Motor neuron (in vitro differentiated cells): ENCODE measurements around the gene SLC25A31. TPM values are rescaled to one million over a fixed set of nuclear protein-coding genes. Genes with fewer than 3 reads are reported as not detected.

ENCODE experiments used
- ATAC-seq, 8 experiments: fragments of 200-7000 bp; cut with Tn5 transposase; replicated peaks in 6 of 8; 2 replicates each; pipeline ENCODE4 v1.8.0; 2021; ENCODE audit warnings: mild to moderate bottlenecking in 8 of 8, moderate library complexity in 8 of 8
- H3K27ac ChIP-seq, 2 donors: fragments of 250-450 bp; sonication (Bioruptor Pico); 2 replicates each; pipeline ENCODE4 v1.9.0; 2021; ENCODE audit warnings: antibody characterized with exemption in 2 of 2, mild to moderate bottlenecking in 2 of 2, moderate library complexity in 1 of 2
- H3K4me1 ChIP-seq, 2 donors: fragments of 250-450 bp; sonication (Bioruptor Pico); replicated peaks in 1 of 2; 2 replicates each; pipeline ENCODE4 v1.6.1; 2021; ENCODE audit warnings: antibody characterized with exemption in 2 of 2, mild to moderate bottlenecking in 2 of 2, moderate library complexity in 1 of 2
- H3K4me3 ChIP-seq, 5 donors: fragments of 250-450 bp; sonication (Bioruptor Pico); 2 replicates each; pipeline ENCODE4 v1.9.0; 2021; ENCODE audit warnings: antibody characterized with exemption in 5 of 5, mild to moderate bottlenecking in 5 of 5, moderate library complexity in 4 of 5
- WGBS, 10 experiments: fragments of 450-650 bp; shearing (Covaris generic); methylation state at CpG; one replicate each; pipeline ENCODE4 v1.0.0; 2022; 5-methylcytosine and 5-hydroxymethylcytosine counted together
- in situ Hi-C, 9 experiments: fragments of 400-800 bp; cut with MboI; loops; one replicate each; pipeline ENCODE4 v1.15.0; 2021; ENCODE audit warnings: low sequenced_read_pairs in 9 of 9, low pct_unique_long_range_greater_than_20kb in 2 of 9; ENCODE audit not compliant: unreplicated experiment in 9 of 9
- total RNA-seq, 8 experiments: library from RNA; unstranded; fragments of 300-600 nt; gene quantifications; 2 replicates each; pipeline versions ENCODE4 v1.2.3 to v1.2.4, GENCODE V29; 2022

Gene SLC25A31
- not detected for total RNA-seq

DNA sequence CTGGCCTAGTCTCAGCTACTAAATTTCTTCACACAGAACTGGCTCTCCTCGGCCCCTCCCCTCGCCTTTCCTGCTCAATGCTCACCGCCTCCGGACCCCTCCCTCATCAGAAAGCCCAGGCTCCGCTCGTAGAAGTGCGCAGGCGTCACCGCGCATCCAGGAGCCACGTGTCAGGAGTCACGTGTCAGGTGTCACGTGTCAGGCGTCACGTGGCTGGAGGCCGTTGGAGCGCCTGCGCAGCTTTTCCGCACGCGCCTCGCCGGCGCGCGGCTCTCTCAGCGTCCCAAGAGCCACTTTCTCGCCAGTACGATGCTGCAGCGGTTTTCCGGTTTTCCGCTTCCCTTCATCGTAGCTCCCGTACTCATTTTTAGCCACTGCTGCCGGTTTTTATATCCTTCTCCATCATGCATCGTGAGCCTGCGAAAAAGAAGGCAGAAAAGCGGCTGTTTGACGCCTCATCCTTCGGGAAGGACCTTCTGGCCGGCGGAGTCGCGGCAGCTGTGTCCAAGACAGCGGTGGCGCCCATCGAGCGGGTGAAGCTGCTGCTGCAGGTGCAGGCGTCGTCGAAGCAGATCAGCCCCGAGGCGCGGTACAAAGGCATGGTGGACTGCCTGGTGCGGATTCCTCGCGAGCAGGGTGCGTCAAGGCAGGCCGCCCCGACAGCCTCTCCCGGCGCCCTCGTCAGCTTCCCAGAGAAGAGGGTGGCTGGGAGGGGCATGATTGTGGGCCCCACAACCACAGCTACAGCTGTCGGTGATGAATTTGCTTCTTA, at the start of gene SLC25A31:
Gene SLC25A31, plus strand, starts transcription at position 259 of the 772 bp plus-strand sequence. Its CDS starts 146 bp downstream, at position 405.
- in situ Hi-C loops = loop anchor here in 2 of 9 experiments (25.0 kb wide), 1 partner anchor 118 kb away; no protein-coding TSS in a partner anchor
- ATAC-seq = no peak
- H3K27ac ChIP-seq = no peak within 1 kb of the TSS
- 89 to 98% (median 96%) methylated on average over 5 to 44 of the region's 64 CpGs; no CpG with 5 or more reads in 3 of the 10 experiments for WGBS, 10 experiments
- no peak within 1 kb of the TSS for H3K4me3 ChIP-seq
- no peaks in the 10 kb centered on the region for H3K4me1 ChIP-seq

DNA sequence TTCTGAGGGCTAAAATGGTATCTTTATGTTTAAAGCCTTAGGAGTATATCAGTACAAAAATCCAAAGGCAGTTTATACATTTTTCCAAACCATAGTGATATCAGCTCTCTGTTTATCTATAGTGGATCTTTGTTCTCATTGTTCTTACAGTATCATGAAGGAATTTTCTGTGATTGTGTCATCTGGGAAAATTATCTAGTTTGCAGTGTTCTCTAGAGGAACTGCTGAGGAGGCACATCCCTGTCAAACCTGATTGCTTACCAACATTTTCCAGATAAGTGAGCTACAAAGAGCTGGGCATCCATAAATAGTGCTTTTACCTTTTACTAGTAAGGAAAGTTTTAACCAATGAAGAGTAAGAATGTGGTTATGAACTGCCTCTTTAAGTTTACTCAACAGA, 44.9 kb upstream of the SLC25A31 start:
- ATAC-seq = no peak
- Histone ChIP-seq H3K4me3 (no peak overlapping the region), H3K4me1 (no peaks in the 10 kb centered on the region), H3K27ac (no peak overlapping the region)
- in situ Hi-C loops = no loop called here

DNA sequence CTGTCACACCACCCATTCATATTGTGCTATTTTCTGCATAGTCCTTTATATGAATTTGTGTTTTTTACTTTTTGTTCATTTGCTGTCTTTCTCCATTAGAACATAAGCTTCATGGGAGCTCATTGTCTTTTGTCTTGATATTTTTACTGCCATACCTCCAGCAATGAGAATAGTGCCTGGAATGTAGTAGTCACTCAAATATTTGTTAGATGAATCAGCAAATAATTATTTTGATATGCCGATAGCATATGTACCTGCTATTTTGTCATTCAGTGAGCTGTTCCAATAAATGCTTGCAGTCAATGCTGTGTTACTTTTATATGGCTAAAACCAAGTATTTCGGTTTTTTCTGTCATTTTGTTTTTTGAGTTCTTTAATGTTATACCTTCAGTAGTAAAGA, 43.5 kb upstream of the SLC25A31 start:
- in situ Hi-C loops = no loop called here
- ATAC-seq = no peak
- Histone ChIP-seq H3K4me3 (no peak overlapping the region), H3K27ac (no peak overlapping the region), H3K4me1 (no peaks in the 10 kb centered on the region)
- WGBS, 10 experiments = 70 to 100% (median 100%) methylated on average over 1 to 2 of the region's 2 CpGs

DNA sequence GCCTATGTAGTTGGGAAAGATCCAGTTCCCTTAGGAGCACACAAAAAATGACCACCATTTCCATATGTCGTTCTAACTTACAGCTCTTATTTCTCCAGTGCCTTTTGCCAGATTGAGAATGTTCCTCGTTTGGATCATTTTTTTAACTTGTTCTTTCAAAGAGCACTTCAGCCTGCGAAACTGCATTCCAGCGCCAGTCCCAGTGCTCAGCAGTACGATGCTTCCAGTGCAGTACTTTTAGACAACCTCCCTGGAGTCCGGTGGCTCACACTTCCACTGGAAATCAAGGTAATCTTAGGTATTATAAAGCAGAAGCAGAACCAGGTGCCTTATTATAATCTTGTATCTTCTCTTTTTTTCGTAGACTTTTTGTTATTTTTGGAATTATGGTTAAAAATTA, 42.6 kb upstream of the SLC25A31 start:
- ATAC-seq = no peak
- H3K4me1 ChIP-seq = no peaks in the 10 kb centered on the region
- 81 to 97% (median 86%) methylated on average over 4 to 7 of the region's 7 CpGs; no CpG with 5 or more reads in 1 of the 10 experiments for WGBS, 10 experiments
- no peak overlapping the region for H3K27ac ChIP-seq
- H3K4me3 ChIP-seq = no peak overlapping the region
- in situ Hi-C loops = no loop called here

DNA sequence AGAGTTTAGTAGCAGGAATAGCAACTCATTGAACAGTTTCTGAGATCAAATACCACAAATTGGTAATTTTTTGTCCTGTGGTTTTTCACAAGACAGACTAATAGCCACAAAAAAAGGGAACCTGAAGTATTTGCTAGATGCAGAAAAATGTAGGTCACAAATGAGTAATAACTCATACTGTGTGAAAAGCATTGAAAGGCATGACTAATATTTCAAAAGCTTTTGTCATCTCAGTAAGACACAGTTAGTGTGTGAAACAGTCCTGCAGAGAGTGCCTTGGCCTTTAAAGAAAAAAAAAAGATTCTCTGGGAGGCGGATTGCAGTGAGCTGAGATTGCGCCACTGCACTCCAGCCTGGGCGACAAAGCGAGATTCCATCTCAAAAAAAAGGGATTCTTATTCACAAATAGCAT, 31.4 kb upstream of the SLC25A31 start:
- 60 to 100% (median 92%) methylated on average over 2 to 4 of the region's 4 CpGs; no CpG with 5 or more reads in 2 of the 10 experiments for WGBS, 10 experiments
- no peak overlapping the region for H3K27ac ChIP-seq
- in situ Hi-C loops = no loop called here
- H3K4me3 ChIP-seq = no peak overlapping the region
- ATAC-seq = peak in 6 of 8 experiments; percentile 23 to 86 (median 45)
- no peaks in the 10 kb centered on the region for H3K4me1 ChIP-seq

DNA sequence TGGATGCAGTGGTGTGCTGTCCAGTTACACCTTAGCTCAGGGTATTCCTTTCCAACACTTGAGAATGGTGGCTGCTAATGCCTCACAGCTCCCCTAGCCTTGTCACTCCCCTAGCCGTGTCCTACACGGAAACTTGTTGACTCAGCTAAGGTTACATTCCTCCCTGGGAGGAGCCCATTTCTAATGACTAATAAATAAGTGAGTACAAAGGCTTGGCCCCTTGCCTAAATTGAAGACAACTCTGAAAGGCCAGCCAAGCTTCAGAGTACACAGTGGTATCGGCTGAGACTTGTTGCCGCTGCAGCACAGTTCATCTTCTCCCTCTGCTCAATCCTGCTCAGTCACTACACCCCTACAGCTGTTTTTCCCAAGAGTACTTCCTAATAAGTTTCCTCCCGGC, 21.2 kb upstream of the SLC25A31 start:
- in situ Hi-C loops = loop anchor here in 1 of 9 experiments (25.0 kb wide), 1 partner anchor 97 kb away; no protein-coding TSS in a partner anchor
- Histone ChIP-seq H3K4me1 (no peaks in the 10 kb centered on the region), H3K27ac (no peak overlapping the region), H3K4me3 (no peak overlapping the region)
- WGBS, 10 experiments = 7 to 76% (median 46%) methylated on average over 1 to 5 of the region's 5 CpGs; no CpG with 5 or more reads in 2 of the 10 experiments
- ATAC-seq = peak in 3 of 8 experiments; percentile 77 to 99 (median 98)

DNA sequence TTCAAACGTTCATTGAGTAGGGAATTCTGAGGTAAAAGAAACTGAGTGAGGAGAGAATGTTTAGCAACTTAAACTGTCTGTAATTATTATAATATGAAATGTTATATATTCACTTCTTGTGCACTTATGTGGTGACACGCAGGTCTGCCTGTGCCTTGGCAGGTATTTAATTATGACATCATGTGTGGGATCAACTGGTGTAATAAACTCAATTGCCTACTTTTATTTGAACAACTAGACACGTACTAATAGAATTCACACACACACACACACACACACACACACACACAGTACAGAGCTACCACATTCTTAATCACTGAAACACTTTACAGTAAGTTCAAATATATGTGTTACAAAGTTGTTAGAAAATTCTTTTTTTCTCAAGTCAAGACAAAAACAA, 20.7 kb upstream of the SLC25A31 start:
- 17 to 100% (median 93%) methylated on average over 1 to 3 of the region's 3 CpGs; no CpG with 5 or more reads in 1 of the 10 experiments for WGBS, 10 experiments

DNA sequence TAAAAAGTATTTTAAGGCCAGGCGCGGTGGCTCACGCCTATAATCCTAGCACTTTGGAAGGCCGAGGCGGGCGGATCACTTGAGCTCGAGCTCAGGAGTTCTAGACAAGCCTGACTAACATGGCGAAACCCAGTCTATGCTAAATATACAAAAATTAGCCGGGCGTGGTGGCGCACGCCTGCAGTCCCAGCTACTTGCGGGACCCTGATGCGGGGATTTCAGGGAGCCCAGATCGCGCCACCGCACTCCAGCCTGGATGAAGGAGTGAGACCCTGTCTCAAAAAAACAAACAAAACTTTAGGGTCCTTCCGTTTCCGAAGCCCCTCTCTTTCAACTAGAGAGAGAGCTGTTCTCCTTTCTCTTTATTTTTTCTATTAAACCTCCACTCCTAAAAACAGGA, 1.2 kb downstream of the SLC25A31 start:
- Histone ChIP-seq H3K4me1 (no peaks in the 10 kb centered on the region), H3K4me3 (no peak overlapping the region), H3K27ac (no peak overlapping the region)
- 53 to 100% (median 94%) methylated on average over 2 to 19 of the region's 19 CpGs; no CpG with 5 or more reads in 2 of the 10 experiments for whole genome bisulfite sequencing, 10 experiments
- ATAC-seq = no peak
- in situ Hi-C loops = loop anchor here in 2 of 9 experiments (25.0 kb wide), 1 partner anchor 119 kb away; no protein-coding TSS in a partner anchor

More for the DNA sequence above, 20.7 kb upstream of the SLC25A31 start:
- ATAC-seq = no peak
- Histone ChIP-seq H3K27ac (no peak overlapping the region), H3K4me1 (no peaks in the 10 kb centered on the region), H3K4me3 (no peak overlapping the region)
- in situ Hi-C loops = loop anchor here in 1 of 9 experiments (25.0 kb wide), 1 partner anchor 97 kb away; no protein-coding TSS in a partner anchor

DNA sequence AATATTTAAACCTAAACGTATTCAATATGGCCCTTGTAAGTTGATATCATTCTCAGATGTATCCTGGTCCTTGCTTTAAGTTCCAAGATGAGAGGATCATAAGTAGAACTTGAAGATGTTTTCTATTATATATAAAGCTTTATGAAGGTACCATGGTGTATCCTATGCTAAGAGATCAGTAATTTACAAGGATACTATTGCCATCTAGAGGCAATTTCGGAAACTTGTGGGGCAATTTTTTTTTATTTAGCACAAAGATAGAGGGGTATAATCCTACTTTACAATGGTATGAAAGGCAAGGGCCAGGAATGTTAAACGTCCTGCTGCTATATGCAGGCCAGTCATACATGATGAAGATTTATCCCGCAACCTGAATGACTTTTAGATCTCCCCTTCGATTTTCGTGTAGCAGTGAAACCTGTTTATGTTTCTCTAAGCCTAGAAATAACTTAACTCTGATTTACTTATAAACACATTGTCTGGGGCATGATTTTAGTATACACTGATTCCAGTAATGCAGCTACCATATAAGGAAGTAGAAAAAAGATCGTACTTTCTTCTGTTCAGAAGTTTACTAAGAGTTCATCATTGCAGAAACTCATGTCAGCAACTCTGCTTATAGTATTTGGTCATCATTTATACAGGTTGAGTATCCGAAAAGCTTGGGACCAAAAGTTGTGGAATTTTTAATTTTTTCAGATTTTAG, 2.6 kb downstream of the SLC25A31 start:
- ATAC-seq = peak in 6 of 8 experiments; percentile 24 to 90 (median 74)
- Histone ChIP-seq H3K4me3 (no peak overlapping the region), H3K27ac (no peak overlapping the region), H3K4me1 (no peaks in the 10 kb centered on the region)
- in situ Hi-C loops = loop anchor here in 2 of 9 experiments (25.0 kb wide), 1 partner anchor 120 kb away; no protein-coding TSS in a partner anchor
- 4 to 49% (median 27%) methylated on average over 4 to 8 of the region's 8 CpGs for WGBS, 10 experiments

DNA sequence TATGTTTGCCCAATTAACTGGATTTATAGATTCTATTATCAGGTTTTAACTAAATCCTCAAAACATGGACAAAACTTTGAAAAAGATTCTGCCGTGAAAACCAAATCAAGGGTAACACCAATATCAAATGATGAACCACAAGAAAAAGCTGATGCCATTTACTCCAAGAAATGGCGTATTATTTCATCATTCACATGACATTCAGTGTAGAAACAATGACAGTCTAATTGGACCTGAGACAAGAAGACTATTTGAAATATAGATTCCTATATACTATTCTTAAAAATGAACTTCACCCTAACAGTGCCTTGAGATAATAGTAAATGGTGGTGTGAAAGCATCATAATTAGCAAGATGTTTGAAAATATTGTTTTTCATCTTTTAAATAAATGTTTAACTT, 4.8 kb downstream of the SLC25A31 start:
- 71 to 100% (median 89%) methylated on average over 1 to 2 of the region's 2 CpGs for WGBS, 10 experiments
- H3K27ac ChIP-seq = no peak overlapping the region
- ATAC-seq = no peak
- no peaks in the 10 kb centered on the region for H3K4me1 ChIP-seq
- in situ Hi-C loops = loop anchor here in 2 of 9 experiments (25.0 kb wide), 1 partner anchor 123 kb away; no protein-coding TSS in a partner anchor
- no peak overlapping the region for H3K4me3 ChIP-seq

DNA sequence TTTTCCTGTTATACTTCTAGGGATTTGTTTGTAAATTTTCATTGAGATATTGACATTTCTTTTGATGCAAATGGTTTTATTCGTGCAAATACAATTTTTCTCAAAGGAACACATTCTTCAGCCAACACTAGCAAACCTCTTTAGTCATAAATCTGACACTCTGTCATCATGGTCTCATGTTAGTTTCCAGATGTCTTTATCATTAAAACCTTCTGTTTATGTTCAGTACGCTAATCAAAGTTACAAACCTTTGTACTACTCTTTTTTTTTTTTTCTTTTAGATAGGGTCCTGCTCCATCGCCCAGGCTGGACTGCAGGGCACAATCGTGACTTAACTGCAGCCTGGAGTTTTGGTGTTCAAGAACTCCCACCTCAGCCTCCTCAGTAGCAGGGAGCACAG, 7.1 kb downstream of the SLC25A31 start:
- WGBS, 10 experiments = 0 to 92% (median 65%) methylated on average over 1 to 4 of the region's 4 CpGs
- Histone ChIP-seq H3K4me1 (no peaks in the 10 kb centered on the region), H3K4me3 (no peak overlapping the region), H3K27ac (no peak overlapping the region)
- in situ Hi-C loops = loop anchor here in 2 of 9 experiments (25.0 kb wide), 1 partner anchor 125 kb away; no protein-coding TSS in a partner anchor
- peak in 2 of 8 experiments; percentile 17 to 22 for ATAC-seq

DNA sequence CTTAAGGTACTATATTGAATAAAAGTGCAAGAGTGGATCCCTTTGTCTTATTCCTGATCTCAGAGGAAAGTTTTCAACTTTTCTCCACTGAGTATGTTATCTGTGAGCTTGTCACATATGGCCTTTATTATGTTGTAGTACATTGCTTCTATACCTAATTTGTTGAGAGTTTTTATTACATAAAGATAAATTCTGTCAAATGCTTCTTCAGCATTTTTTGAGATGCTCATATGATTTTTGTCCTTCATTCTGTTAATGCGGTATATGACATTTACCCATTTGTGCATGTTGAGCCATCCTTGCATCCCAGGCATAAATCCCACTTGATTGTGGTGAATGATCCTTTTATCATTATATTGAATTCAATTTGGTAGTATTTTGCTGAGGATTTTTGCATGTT, 11.0 kb downstream of the SLC25A31 start:
- WGBS, 10 experiments = 69 to 100% (median 100%) methylated on average over 1 of the region's 1 CpG; no CpG with 5 or more reads in 1 of the 10 experiments
- in situ Hi-C loops = loop anchor here in 2 of 9 experiments (25.0 kb wide), 1 partner anchor 129 kb away; no protein-coding TSS in a partner anchor
- Histone ChIP-seq H3K4me1 (no peaks in the 10 kb centered on the region), H3K27ac (no peak overlapping the region), H3K4me3 (no peak overlapping the region)
- no peak for ATAC-seq

DNA sequence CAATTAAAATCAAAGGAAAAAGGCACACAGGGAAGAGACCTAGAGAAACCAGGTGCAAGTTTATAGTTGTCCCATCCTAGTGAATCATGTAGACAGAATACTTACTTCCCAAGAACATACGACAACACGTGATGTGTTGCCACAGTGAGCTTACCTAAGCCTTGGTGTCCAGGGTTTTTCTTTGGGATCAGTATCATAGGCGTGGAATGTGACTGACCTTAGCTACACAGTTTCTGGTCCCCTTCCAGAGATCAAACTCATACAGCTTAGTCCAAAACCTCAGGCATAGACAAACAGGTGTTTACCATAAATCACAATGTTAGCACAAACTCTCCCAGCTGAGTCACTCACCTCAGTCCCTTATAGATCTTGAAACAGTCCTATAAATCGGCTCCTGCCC, 17.7 kb downstream of the SLC25A31 start:
- ATAC-seq = no peak
- no peak overlapping the region for H3K27ac ChIP-seq
- WGBS, 10 experiments = 30 to 100% (median 86%) methylated on average over 1 to 3 of the region's 4 CpGs; no CpG with 5 or more reads in 2 of the 10 experiments
- no peaks in the 10 kb centered on the region for H3K4me1 ChIP-seq
- H3K4me3 ChIP-seq = no peak overlapping the region
- in situ Hi-C loops = loop anchor here in 2 of 9 experiments (25.0 kb wide), 1 partner anchor 136 kb away; no protein-coding TSS in a partner anchor
